ENCODE measurements around the gene CEP72.
"Not testable (repeated sequence)": the region's sequence is repeated elsewhere in the genome, so short reads cannot be mapped to it uniquely, and the experiment has no call there.

The CEP72 gene

DNA sequence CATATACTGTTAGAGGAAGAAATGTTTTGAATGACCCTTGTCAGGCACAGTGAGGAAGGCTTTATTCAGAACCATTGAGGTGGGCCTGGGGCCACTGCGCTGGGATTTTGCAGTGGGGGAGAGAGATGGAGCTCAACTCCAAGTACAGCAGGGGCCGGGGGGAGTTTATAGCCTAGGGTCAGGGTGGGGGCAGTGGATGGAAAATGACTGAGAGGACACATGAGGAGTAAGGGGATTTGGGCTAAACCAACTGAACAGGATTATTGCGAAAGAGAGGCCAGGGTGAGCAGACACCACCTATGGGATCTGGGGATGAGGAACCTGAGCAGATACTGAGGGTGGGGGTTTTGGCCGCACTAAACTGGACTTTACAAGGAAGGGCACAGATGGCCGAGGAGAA is 6.3 kb downstream of the CEP72 start:
- no peak for DNase-seq

- no peak for DNase-seq
Observed at GRCh38 chr5:619444-619843, 7.3 kb downstream of the CEP72 start.

DNA sequence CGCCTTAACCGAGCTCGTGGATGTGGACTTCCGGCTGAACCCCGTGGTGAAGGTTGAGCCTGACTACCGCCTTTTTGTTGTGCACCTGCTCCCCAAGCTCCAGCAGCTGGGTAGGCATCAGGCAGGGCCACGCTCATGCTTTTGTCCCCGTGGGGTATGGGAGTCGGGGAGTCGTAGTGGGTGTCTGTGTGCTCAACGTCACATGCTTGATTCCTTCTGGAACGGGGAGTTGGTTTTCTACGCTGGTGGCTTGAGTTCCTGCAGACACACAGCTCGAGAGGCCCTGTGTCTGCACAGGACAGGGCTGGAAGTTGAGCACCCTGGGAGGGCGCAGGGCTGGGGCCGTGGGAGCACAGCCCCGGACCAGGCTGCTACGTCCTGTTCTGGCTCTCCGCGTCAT is 8.0 kb downstream of the CEP72 start:
- no peak for DNase-seq

GRCh38 chr5:620586-621180 is 8.5 kb downstream of the CEP72 start:
- no peak for DNase-seq

- DNase-seq: no peak
Observed at GRCh38 chr5:621341-621761, 9.2 kb downstream of the CEP72 start.

- DNase-seq: no peak
Observed at GRCh38 chr5:622359-622758, 10.2 kb downstream of the CEP72 start.

- DNase-seq: no peak
Observed at GRCh38 chr5:622946-623522, 10.9 kb downstream of the CEP72 start.

- no peak for DNase-seq
Observed at GRCh38 chr5:623531-623930, 11.4 kb downstream of the CEP72 start.

DNA sequence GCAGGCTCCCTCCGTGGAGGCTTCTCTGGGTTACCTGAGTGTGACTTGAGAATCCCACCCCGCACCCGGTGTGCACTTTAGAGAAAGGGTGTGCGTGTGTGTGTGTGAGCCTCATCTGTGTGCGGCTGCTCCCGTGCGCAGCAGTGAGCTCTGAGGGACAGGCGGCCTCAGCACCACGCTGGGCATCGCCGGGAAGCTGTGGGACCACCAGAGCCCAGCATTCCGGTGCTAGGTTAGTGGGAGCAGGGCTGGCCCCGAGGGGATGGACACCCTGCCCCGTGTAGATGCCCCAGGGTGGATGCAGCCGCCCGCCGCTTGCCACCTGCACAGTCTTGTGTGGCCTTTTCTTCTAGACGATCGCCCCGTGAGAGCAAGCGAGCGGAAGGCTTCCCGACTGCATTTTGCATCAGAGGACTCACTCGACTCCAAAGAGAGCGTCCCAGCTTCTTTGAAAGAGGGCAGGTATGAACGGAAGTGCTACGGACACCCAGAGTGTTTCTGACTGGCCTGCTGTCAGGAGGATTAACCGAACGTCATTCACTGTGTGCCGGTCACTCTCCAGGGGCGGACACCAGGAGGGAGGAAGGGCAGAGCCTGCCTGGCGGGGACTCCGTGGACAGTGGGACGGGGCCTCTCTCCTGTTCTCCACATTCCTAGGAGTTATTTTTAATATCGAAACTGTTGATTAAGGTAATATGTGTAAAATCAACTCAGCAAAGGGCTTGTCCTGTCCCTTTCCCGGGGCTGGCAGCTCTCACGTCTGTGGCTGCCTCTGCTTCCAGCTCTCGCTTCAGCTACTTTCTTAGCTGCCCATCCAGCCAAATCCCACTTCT is 12.2 kb downstream of the CEP72 start:
- no peak for DNase-seq

GRCh38 chr5:624951-625230 is 12.8 kb downstream of the CEP72 start:
- DNase-seq: no peak

DNA sequence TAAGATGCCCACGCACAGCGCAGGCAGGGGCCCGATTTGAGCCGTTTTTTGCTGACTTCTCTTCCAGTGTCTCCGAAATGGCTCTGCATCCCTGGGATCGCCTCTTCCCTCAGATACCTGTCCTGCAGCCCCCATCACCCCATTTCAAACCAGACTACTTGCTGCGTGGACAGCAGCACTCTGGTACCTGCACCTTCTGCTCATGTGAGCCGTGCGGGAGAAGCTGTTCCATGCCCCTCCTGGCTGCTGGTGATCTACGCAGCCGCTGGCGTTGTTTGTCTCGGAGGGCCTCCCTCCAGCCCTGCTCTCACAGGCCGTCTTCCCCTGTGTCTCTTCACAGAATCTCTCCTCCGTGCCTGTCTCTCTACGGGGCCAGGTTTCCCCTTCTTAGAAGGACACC is 13.4 kb downstream of the CEP72 start:
- DNase-seq: no peak

GRCh38 chr5:626850-627249 is 14.7 kb downstream of the CEP72 start:
- DNase-seq: no peak

DNA sequence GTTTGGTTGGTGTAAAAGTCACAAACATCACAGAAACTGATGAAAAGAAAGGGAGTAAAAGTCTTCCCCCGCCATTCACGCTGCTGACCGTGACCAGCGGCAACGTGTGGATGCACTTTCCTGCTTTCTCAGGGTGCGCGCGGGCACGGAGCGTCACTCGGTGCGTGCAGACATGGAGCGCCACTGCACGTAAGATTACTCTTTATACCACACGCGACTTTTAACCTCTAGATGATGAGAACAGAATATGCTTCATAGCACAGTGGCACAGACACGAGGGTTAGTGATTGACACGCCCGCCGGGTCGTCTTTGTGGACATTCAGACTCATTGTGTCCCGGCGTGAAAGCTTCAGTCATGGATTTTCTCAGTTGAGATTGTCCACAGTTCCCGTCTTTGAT is 15.7 kb downstream of the CEP72 start:
- DNase-seq: no peak

DNA sequence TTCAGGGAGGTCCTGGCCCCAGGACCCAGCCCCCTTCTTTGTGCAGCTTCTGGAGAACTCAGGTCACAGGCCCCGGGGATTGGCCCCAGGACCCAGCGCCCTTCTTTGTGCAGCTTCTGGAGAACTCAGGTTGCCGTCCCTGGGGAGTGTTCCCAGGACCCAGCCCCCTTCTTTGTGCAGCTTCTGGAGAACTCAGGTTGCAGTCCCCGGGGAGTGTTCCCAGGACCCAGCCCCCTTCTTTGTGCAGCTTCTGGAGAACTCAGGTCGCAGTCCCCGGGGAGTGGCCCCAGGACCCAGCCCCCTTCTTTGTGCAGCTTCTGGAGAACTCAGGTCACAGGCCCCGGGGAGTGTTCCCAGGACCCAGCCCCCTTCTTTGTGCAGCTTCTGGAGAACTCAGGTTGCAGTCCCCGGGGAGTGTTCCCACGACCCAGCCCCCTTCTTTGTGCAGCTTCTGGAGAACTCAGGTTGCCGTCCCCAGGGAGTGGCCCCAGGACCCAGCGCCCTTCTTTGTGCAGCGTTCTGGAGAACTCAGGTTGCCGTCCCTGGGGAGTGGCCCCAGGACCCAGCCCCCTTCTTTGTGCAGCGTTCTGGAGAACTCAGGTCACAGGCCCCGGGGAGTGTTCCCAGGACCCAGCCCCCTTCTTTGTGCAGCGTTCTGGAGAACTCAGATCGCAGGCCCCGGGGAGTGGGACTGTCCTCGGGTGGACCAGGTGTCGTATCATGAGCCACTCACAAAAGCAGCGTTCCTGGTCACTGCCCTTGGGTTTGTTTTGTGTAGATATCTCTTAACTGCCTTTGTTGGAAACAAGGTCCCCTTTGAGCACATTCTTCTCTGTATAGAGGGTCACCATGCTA is 16.4 kb downstream of the CEP72 start:
- DNase-seq: not testable (repeated sequence)

- no peak for DNase-seq
Observed at GRCh38 chr5:633501-633955, 21.4 kb downstream of the CEP72 start.

- no peak for DNase-seq
Observed at GRCh38 chr5:634191-634590, 22.1 kb downstream of the CEP72 start.

DNA sequence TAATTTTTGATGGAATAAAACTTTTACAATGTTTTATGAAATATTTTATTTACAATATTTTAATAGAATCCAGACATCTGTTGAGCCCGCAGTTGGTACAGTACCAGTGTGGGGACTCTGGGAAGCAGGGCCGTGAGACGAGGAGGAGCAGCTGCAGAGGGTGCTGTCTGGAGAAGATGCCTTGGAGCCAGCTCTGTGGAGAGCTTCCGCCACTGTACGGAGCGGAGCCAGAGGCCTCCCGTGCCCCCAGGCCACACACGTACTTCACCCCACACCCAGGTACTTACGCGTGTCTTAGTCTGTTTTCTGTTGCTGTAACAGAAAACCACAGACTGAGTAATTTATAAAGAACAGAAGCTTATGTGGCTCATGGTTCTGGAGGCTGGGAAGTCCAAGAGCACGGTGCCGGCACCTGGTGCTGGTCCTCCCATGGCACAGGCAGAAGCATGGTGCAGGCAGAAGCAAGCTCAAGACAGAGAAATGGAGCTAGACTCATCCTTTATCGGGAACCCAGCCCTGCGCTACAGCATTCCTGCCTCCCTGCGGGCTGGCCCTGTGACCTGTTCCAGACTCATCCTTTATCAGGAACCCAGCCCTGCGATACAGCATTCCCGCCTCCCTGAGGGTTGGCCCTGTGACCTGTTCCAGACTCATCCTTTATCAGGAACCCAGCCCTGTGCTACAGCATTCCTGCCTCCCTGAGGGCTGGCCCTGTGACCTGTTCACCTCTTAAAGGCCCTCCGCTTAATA is 23.3 kb downstream of the CEP72 start:
- no peak for DNase-seq

DNA sequence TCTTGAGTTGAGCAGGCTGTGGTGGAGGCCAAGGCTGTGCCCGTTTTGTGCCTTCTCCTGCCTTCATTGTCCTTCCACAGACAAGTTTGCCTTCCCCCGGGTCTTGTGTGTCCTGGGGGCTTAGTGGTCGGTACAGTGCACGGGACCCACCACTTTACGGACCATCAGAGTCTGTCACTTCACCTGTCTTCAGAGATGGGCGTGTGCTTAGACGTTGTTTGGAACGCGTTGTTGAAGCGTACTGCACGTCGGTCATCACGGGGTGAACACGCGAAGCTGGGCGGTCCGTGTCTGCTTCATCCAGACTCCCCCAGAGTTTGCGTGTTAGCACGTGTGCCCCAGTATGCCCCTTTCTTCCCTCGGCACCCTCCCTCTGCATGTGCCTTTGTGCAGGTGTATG is 24.8 kb downstream of the CEP72 start:
- no peak for DNase-seq

- no peak for DNase-seq
Observed at GRCh38 chr5:637581-638450, 25.7 kb downstream of the CEP72 start.

DNA sequence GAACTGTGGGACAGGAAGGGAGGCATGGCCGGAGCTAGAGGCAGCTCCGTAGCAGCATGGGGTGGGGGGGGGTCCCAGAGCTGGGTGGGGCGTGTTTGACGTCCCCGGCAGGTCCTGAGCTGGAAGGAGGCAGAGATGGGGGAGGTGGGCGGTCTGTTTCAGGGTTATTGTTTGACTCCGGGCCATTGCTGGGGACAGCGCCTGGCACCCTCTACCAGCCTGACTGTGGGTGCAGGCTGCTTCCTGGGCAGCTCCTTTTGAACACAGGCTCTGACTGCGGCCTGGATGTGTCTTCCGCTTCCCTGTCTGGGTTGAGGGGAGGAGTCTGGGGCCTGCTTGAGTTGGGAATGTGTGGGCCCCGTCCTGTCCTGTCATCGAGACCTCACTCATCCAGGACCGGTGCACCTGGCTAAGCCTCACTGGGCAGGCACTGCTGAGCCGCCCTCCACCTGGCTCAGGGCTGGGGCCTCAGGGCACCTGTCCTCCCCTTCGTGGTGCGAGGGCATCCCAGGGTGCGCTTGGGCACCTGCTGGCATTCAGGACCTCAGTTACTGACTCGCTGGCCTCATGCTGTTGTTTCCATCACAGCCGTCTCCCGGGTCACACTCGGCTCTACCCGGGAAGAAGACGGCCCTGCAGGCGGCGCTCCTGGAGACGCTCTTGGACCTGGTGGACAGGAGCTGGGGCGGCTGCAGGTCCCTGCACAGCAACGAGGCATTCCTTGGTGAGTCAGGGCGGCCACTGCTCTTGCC is 26.5 kb downstream of the CEP72 start:
- no peak for DNase-seq

DNA sequence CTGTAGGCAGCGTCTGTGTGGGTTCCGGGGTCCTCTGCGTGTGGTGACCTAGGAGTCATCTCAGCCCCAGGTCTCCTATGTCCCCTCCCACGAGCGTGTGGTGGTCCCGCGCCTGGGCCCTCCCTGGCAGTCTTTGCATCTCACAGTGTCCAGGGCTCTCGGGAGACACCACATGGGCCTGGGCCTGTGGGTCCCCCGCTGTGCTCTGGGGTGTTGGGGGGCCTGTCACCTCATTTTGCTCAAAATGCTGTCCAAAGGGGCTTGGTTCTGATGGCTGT is 27.1 kb downstream of the CEP72 start:
- no peak for DNase-seq
